ENCODE results near the gene LRMDA. TPM values are rescaled to one million over a fixed set of nuclear protein-coding genes. Genes with fewer than 3 reads are reported as not detected.

Gene LRMDA
- total and polyA plus RNA-seq, 10 of the 15 experiments (the other 5 are each of a cell fraction or from before 2014, with no cell fraction given): 0.07 to 0.54 (median 0.29) TPM; not detected in 4

- RAD21 ChIA-PET (ENCODE audit: unreplicated experiment): interaction anchor here (1.3 to 3.1 kb wide), 5 partner anchors 51 to 636 kb away, joined by 4 to 38 read pairs (median 9); partner anchors contain the start of gene ZNF503
- Histone ChIP-seq H3K4me1 (ENCODE audit: control insufficient read depth, insufficient read depth, low read length) (no peaks in the 10 kb centered on the region), H3K27me3 (replicated peaks in 1 of 2; ENCODE audit: control insufficient read depth in 2 of 2, insufficient read depth in 2 of 2, low read length in 1 of 2) (no peaks in the 10 kb centered on the region), H3K9me3 (replicated peaks; ENCODE audit: control insufficient read depth, insufficient read depth, low read length) (no peaks in the 10 kb centered on the region; the same call in 2 of the 3 replicates), H3K9ac (ENCODE audit: control insufficient read depth, insufficient read depth, low read length) (no peak overlapping the region), H3K36me3 (ENCODE audit: control insufficient read depth in 2 of 2, insufficient read depth in 2 of 2, low read length in 1 of 2) (no peaks in the 10 kb centered on the region), H3K79me2 (ENCODE audit: control insufficient read depth, insufficient read depth, low read length) (no peaks in the 10 kb centered on the region), H3K27ac (ENCODE audit: control insufficient read depth, insufficient read depth) (no peak overlapping the region), H2AFZ (ENCODE audit: control insufficient read depth, low read depth, low read length) (no peak overlapping the region), H4K20me1 (ENCODE audit: control insufficient read depth, insufficient read depth) (no peaks in the 10 kb centered on the region; the same call in 1 of the 2 replicates), H3K4me3 (no peak overlapping the region), H3K4me2 (ENCODE audit: control insufficient read depth, insufficient read depth) (no peak overlapping the region)
- intact Hi-C loops (cut with micrococcal nuclease; ENCODE audit: unreplicated experiment) (loop anchor here (2.0 to 5.0 kb wide), 2 partner anchors 512 to 635 kb away; partner anchors contain the start of gene ZNF503), in situ Hi-C loops (cut with MboI) (loop anchor here (25.0 kb wide), 1 partner anchor 648 kb away; no protein-coding TSS in a partner anchor)
- SMC1A ChIA-PET (ENCODE audit: uncharacterized antibody, unreplicated experiment): interaction anchor here (0.8 to 1.7 kb wide), 3 partner anchors 57 to 630 kb away, joined by 3 to 6 read pairs (median 3); no protein-coding TSS in a partner anchor
- POLR2A ChIA-PET: no interaction called here
- TF ChIP-seq PAX8 (IDR thresholded peaks at IDR 0.05) (no peak), EZH2 (IDR thresholded peaks at IDR 0.05; ENCODE audit: borderline replicate concordance, control insufficient read depth, low read depth, low read length) (no peak), ZNF217 (IDR thresholded peaks at IDR 0.05) (no peak), HDGF (IDR thresholded peaks at IDR 0.05) (no peak), SREBF1 (IDR thresholded peaks at IDR 0.05; ENCODE audit: low read length) (no peak), EGR1 (IDR thresholded peaks at IDR 0.05; ENCODE audit: borderline replicate concordance in 1 of 2, low read depth in 2 of 2, low read length in 2 of 2) (no peak), CBFB (IDR thresholded peaks at IDR 0.05; ENCODE audit: low read depth) (no peak), IRF4 (IDR thresholded peaks at IDR 0.05; ENCODE audit: low read depth, low read length) (no peak), POU2F2 (IDR thresholded peaks at IDR 0.05; ENCODE audit: borderline replicate concordance, low read depth, low read length) (no peak), ZBED1 (IDR thresholded peaks at IDR 0.05; ENCODE audit: borderline replicate concordance) (no peak), SMC3 (IDR thresholded peaks at IDR 0.05; ENCODE audit: borderline replicate concordance, low read length) (no peak), CHD1 (IDR thresholded peaks at IDR 0.05; ENCODE audit: low read depth, low read length) (no peak)
- TF ChIP-seq, protein P1, sequence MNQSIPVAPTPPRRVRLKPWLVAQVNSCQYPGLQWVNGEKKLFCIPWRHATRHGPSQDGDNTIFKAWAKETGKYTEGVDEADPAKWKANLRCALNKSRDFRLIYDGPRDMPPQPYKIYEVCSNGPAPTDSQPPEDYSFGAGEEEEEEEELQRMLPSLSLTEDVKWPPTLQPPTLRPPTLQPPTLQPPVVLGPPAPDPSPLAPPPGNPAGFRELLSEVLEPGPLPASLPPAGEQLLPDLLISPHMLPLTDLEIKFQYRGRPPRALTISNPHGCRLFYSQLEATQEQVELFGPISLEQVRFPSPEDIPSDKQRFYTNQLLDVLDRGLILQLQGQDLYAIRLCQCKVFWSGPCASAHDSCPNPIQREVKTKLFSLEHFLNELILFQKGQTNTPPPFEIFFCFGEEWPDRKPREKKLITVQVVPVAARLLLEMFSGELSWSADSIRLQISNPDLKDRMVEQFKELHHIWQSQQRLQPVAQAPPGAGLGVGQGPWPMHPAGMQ (IDR thresholded peaks at IDR 0.05; ENCODE audit: borderline replicate concordance): no peak
- TF ChIP-seq, protein P2, sequence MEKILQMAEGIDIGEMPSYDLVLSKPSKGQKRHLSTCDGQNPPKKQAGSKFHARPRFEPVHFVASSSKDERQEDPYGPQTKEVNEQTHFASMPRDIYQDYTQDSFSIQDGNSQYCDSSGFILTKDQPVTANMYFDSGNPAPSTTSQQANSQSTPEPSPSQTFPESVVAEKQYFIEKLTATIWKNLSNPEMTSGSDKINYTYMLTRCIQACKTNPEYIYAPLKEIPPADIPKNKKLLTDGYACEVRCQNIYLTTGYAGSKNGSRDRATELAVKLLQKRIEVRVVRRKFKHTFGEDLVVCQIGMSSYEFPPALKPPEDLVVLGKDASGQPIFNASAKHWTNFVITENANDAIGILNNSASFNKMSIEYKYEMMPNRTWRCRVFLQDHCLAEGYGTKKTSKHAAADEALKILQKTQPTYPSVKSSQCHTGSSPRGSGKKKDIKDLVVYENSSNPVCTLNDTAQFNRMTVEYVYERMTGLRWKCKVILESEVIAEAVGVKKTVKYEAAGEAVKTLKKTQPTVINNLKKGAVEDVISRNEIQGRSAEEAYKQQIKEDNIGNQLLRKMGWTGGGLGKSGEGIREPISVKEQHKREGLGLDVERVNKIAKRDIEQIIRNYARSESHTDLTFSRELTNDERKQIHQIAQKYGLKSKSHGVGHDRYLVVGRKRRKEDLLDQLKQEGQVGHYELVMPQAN (conservative IDR thresholded peaks at IDR 0.05): no peak
- CTCF ChIA-PET: interaction anchor here (1.2 to 3.3 kb wide), 8 partner anchors 8 to 635 kb away, joined by 3 to 31 read pairs (median 5); partner anchors contain the start of gene ZNF503
- BruUV-seq (replicated peaks): no TSS peak
- DNase-seq (ENCODE audit: low read depth, low spot score): no peak
- no peak for FAIRE-seq
- ATAC-seq: no peak
- WGBS (ENCODE audit: insufficient coverage, insufficient replicate concordance, low lambda C conversion rate, missing lambda C conversion rate): 48% methylated on average over 20 of the region's 20 CpGs
Measured at GRCh38 chr10:76035206-76036110, 604.0 kb downstream of the LRMDA start.

All from GM12878 (cell line).